Fibroblast of mammary gland (primary cell): ENCODE results near the gene ATRN.
"Not testable (repeated sequence)": the region's sequence is repeated elsewhere in the genome, so short reads cannot be mapped to it uniquely, and the experiment has no call there.

Experiments used
- DNase-seq: peaks from one replicate; pipeline ENCODE4 v3.0.0-alpha.2; 2010; ENCODE audit warnings: low read depth
- H3K4me3 ChIP-seq: 2 replicates; pipeline ENCODE4 v1.5.1; 2011; ENCODE audit warnings: low read depth, mild to moderate bottlenecking, low read length, moderate library complexity; ENCODE audit not compliant: control insufficient read depth
- CTCF ChIP-seq: conservative IDR thresholded peaks from 2 replicates; pipeline ENCODE4 v1.5.1; 2011; ENCODE audit warnings: low read depth, low read length, inconsistent platforms; ENCODE audit not compliant: control insufficient read depth, insufficient read depth

The ATRN gene

GRCh38 chr20:3464166-3464565, 6.7 kb upstream of the ATRN start:
- no peak overlapping the region for H3K4me3 ChIP-seq
- DNase-seq: no peak
- TF ChIP-seq CTCF: no peak

- no peak for DNase-seq
- no peak overlapping the region for H3K4me3 ChIP-seq
- no peak for TF ChIP-seq CTCF
Observed at GRCh38 chr20:3465301-3465700, 5.5 kb upstream of the ATRN start.

GRCh38 chr20:3470208-3470626, 601 bp upstream of the ATRN start:
- no peak for DNase-seq
- peak overlapping the region; percentile 85 for H3K4me3 ChIP-seq
- no peak for TF ChIP-seq CTCF

- no peak for TF ChIP-seq CTCF
- peak overlapping the region; percentile 85 for H3K4me3 ChIP-seq
- no peak for DNase-seq
Observed at GRCh38 chr20:3471397-3472021, 691 bp downstream of the ATRN start.

- H3K4me3 ChIP-seq: peak overlapping the region; percentile 85
- no peak for DNase-seq
- TF ChIP-seq CTCF: no peak
Observed at GRCh38 chr20:3472105-3472504, 1.3 kb downstream of the ATRN start.

GRCh38 chr20:3473324-3473723, 2.5 kb downstream of the ATRN start:
- H3K4me3 ChIP-seq: no peak overlapping the region
- TF ChIP-seq CTCF: no peak
- DNase-seq: no peak

GRCh38 chr20:3473944-3474343, 3.1 kb downstream of the ATRN start:
- H3K4me3 ChIP-seq: no peak overlapping the region
- TF ChIP-seq CTCF: no peak
- DNase-seq: no peak

GRCh38 chr20:3477003-3477860, 6.4 kb downstream of the ATRN start:
- H3K4me3 ChIP-seq, DNase-seq: not testable (repeated sequence)
